ENCODE data around the gene ATF5. TPM values are rescaled to one million over a fixed set of nuclear protein-coding genes. Genes with fewer than 3 reads are reported as not detected.

ATF5 gene
- total RNA-seq, 3 donors from 2014 or later, result 10.7 to 25.0 (median 16.1) TPM

DNA sequence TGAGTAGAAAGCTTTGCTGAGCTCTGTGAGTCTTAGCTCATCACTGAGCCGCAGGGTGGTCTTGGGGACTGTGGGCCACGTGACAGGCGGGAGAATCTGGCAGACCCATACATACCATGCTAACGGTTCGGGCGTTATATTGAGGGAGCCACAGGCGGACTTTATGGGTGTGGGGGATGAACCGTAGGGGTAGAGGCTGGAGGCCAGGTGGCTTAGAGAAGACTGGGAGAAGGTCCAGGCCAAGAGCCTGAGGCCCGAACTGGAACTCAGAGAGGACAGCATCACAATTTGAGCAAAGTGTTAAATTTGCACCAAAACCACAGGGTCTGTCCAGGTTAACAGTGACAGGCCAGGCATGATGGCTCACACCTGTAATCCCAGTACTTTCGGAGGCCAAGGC lies 15.3 kb upstream of the ATF5 start:
- DNase-seq, result no peak
- no peaks in the 10 kb centered on the region for H3K36me3 ChIP-seq (ENCODE audit: low read depth)
- no peaks in the 10 kb centered on the region for H3K9me3 ChIP-seq
- H3K4me3 ChIP-seq, result no peak overlapping the region
- no peaks in the 10 kb centered on the region for H3K4me1 ChIP-seq (ENCODE audit: low read depth)
- intact Hi-C loops (cut with DNase I, micrococcal nuclease), result no loop called here
- ATAC-seq, result no peak
- TF ChIP-seq, protein P1, sequence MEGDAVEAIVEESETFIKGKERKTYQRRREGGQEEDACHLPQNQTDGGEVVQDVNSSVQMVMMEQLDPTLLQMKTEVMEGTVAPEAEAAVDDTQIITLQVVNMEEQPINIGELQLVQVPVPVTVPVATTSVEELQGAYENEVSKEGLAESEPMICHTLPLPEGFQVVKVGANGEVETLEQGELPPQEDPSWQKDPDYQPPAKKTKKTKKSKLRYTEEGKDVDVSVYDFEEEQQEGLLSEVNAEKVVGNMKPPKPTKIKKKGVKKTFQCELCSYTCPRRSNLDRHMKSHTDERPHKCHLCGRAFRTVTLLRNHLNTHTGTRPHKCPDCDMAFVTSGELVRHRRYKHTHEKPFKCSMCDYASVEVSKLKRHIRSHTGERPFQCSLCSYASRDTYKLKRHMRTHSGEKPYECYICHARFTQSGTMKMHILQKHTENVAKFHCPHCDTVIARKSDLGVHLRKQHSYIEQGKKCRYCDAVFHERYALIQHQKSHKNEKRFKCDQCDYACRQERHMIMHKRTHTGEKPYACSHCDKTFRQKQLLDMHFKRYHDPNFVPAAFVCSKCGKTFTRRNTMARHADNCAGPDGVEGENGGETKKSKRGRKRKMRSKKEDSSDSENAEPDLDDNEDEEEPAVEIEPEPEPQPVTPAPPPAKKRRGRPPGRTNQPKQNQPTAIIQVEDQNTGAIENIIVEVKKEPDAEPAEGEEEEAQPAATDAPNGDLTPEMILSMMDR (IDR thresholded peaks at IDR 0.05), result no peak

DNA sequence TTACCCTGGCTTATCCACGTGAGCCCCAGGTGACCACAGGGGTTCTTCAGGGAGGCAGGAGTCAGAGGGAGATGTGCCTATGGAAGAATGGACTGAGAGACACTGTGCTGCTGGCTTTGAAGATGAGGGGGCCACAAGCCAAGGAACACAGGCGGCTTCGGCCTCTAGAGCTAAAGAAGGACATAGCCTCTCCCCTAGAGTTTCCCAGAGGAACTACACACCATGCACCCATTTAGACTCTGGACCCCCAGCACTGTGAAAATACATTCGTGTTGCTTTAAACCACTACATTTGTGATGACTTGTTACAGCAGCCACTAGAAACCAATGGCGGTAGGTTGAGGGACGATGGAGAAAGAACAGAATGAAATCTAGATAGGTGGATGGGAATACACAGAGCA lies 13.7 kb upstream of the ATF5 start:
- DNase-seq (no peak), ATAC-seq (no peak)
- Histone ChIP-seq H3K4me1 (ENCODE audit: low read depth) (no peaks in the 10 kb centered on the region), H3K4me3 (no peak overlapping the region), H3K9me3 (no peaks in the 10 kb centered on the region), H3K36me3 (ENCODE audit: low read depth) (no peaks in the 10 kb centered on the region)
- TF ChIP-seq, protein P1 (IDR thresholded peaks at IDR 0.05), result no peak
- intact Hi-C loops (cut with DNase I, micrococcal nuclease), result no loop called here

DNA sequence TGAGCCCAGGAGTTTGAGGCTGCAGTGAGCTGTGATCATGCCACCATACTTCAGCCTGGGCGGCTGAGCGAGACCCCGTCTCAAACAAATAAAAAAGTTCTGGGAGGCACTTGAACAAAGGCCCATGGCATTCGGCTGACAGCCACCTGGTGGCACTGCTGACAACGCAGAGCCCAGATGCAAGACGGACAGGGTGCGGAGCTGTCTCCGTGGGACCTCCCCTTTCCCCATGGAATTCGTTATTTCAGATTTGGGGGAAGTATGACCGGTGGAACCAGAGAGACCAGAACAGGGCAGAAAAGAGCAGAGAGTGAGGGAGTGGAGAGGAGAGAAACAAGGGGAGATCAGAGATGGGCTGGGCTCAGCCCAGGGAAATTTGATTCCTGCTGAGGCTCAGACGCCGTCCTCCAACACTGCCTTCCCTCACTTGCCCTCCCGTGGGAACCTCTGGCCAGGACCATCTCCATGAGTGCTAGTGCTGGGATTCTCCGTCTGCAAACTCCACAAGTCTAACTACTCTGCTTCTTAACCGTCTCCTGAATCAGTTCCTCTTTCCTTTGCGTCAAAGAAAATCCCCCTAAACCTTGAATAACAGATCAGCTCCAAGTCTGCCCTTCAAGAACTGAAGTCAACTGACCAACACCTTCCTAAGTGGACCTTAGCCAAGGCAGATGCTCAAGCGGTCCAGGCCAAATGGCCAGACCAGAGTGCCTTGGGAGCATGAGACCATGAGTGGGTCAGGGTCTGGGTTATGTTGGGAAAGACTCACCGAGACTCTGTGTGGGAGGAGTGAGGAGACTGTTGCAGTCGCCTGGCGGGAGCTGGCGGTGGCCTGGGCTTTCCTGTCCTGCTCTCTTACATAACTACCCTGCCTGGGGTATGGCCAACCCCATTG lies 11.9 kb upstream of the ATF5 start:
- ATAC-seq, result no peak
- H3K4me1 ChIP-seq (ENCODE audit: low read depth), result no peaks in the 10 kb centered on the region
- no peak overlapping the region for H3K4me3 ChIP-seq
- H3K36me3 ChIP-seq (ENCODE audit: low read depth), result no peaks in the 10 kb centered on the region
- TF ChIP-seq, protein P1 (IDR thresholded peaks at IDR 0.05), result no peak
- H3K9me3 ChIP-seq, result no peaks in the 10 kb centered on the region
- intact Hi-C loops (cut with DNase I, micrococcal nuclease), result no loop called here
- DNase-seq, result no peak

DNA sequence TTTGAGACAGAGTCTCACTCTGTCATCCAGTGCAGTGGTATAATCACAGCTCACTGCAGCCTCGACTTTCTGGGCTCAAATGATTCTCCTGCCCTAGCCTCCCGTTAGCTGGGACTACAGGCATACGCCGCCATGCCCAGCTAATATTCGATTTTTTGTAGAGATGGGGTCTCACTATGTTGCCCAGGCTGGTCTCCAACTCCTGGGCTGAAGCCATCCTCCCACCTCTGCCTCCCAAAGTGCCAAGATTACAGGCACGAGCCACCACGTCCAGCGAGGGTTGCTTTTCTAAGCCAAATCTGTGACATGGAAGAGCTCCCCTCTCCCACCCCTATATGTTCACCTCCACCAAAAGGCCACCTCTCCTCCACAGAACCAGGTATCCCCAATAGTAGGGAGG lies 10.9 kb upstream of the ATF5 start:
- TF ChIP-seq, protein P1 (IDR thresholded peaks at IDR 0.05), result no peak
- ATAC-seq (no peak), DNase-seq (no peak)
- intact Hi-C loops (cut with DNase I, micrococcal nuclease), result no loop called here
- H3K9me3 ChIP-seq, result no peaks in the 10 kb centered on the region
- no peaks in the 10 kb centered on the region for H3K4me1 ChIP-seq (ENCODE audit: low read depth)
- no peaks in the 10 kb centered on the region for H3K36me3 ChIP-seq (ENCODE audit: low read depth)
- H3K4me3 ChIP-seq, result no peak overlapping the region

DNA sequence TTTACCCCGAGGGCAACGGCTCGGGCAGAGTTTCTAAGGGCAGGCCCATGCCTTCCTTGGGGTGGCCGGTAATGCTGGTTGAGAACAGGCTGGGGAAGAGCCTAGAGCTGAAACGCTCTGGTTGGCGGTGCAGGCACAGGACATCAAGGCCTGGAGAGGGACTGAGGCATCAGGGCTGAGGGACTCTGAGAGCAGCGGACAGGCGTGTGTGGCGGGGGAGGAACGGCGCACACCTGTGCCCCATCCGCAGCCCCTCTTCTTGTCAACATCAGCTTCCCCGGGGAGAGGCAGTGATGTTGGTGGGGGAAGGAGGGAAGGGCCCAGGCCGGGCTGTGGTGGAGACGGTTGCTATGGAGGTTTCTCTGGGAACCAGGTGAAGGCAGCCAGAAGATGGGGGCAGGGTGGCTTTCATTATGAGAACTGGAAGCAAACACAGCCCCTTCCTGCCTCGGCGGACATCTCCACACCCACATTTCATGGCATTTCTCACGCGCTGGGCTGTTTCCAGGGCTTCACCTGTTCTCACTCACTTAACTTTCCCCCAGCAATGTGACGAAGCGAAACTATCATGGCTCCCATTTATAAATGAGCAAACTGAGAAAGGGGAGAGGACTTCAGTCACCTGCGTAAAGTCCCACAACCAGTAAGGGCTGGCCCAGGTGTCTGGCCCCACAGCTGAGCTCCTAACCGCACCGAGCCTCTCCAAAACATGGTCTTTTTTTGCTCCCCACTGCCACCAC lies 8.2 kb upstream of the ATF5 start:
- TF ChIP-seq, protein P1 (IDR thresholded peaks at IDR 0.05), result no peak
- no peaks in the 10 kb centered on the region for H3K9me3 ChIP-seq
- no peaks in the 10 kb centered on the region for H3K36me3 ChIP-seq (ENCODE audit: low read depth)
- no peaks in the 10 kb centered on the region for H3K4me1 ChIP-seq (ENCODE audit: low read depth)
- no peak overlapping the region for H3K4me3 ChIP-seq
- ATAC-seq, result no peak
- intact Hi-C loops (cut with DNase I, micrococcal nuclease), result no loop called here
- DNase-seq, result peak in 1 of 3 donors; percentile 38

Data from mucosa of descending colon (tissue), 3 donors.